B cell (primary cell): ENCODE results near the gene BEST1. TPM values are rescaled to one million over a fixed set of nuclear protein-coding genes. Genes with fewer than 3 reads are reported as not detected.

ENCODE experiments used
- ATAC-seq: fragments of 200-7000 bp; cut with Tn5 transposase; one replicate; pipeline ENCODE4 v1.10.0; 2021; ENCODE audit warnings: low read depth, mild to moderate bottlenecking, moderate number of reproducible peaks, moderate library complexity
- CTCF ChIA-PET: fragments of 350-600 bp; sonication (Branson Sonifier 250); formaldehyde crosslinking; loops from one replicate; lab custom pipeline; 2021; ENCODE audit warnings: antibody characterized with exemption, inconsistent platforms; lab: Charles Lee
- POLR2A ChIA-PET: fragments of 350-600 bp; sonication (Branson Sonifier 250); formaldehyde crosslinking; loops from one replicate; lab custom pipeline; 2021; ENCODE audit warnings: antibody characterized with exemption; lab: Charles Lee
- DNase-seq: peaks from one replicate; pipeline ENCODE4 v3.0.0; 2013
- H2AFZ ChIP-seq: 2 replicates; pipeline ENCODE4 v1.6.1; 2012; ENCODE audit warnings: mild to moderate bottlenecking, low read depth, low read length; ENCODE audit not compliant: insufficient read depth, poor library complexity, severe bottlenecking
- H3K27ac ChIP-seq, 2 donors: 1 replicate in 1 of 2; 2 replicates in 1 of 2; pipeline ENCODE4 v1.5.1; 2012 to 2013; ENCODE audit warnings: low read length in 2 of 2, mild to moderate bottlenecking in 2 of 2, moderate library complexity in 1 of 2
- H3K27me3 ChIP-seq, 4 experiments: fragments of 200-600 bp in 1 of 4; sonication (generic) in 1 of 4; replicated peaks in 1 of 4; 1 replicate in 2 of 4; 2 replicates in 2 of 4; pipeline versions ENCODE4 v1.6.1 to v1.7.0; 2013 to 2016; ENCODE audit warnings: low read length in 3 of 4, mild to moderate bottlenecking in 2 of 4, mixed read lengths in 1 of 4, moderate library complexity in 1 of 4; ENCODE audit not compliant: insufficient read depth in 4 of 4, control insufficient read depth in 3 of 4; ENCODE audit errors: control extremely low read depth in 1 of 4
- H3K36me3 ChIP-seq, 2 experiments: replicated peaks in 1 of 2; 1 replicate in 1 of 2; 2 replicates in 1 of 2; pipeline versions ENCODE4 v1.6.1 to v1.7.1; 2013; ENCODE audit warnings: low read length in 1 of 2; ENCODE audit not compliant: insufficient read depth in 2 of 2, control insufficient read depth in 1 of 2; ENCODE audit errors: control extremely low read depth in 1 of 2, extremely low read depth in 1 of 2
- H3K4me1 ChIP-seq, 2 donors: fragments of 200-600 bp in 1 of 2; sonication (generic) in 1 of 2; 1 replicate in 1 of 2; 2 replicates in 1 of 2; pipeline versions ENCODE4 v1.5.1 to v1.6.1; 2013 to 2017; ENCODE audit warnings: low read length in 2 of 2; ENCODE audit not compliant: control insufficient read depth in 2 of 2, insufficient read depth in 2 of 2
- H3K4me2 ChIP-seq: replicated peaks from 2 replicates; pipeline ENCODE3; 2012; ENCODE audit warnings: mild to moderate bottlenecking, low read depth, low read length; ENCODE audit not compliant: poor library complexity, severe bottlenecking
- H3K4me3 ChIP-seq, 5 experiments: fragments of 200-600 bp in 1 of 5; sonication (generic) in 1 of 5; 1 replicate in 3 of 5; 2 replicates in 2 of 5; pipeline versions ENCODE4 v1.5.1 to v1.7.0; 2011 to 2016; ENCODE audit warnings: low read length in 4 of 5, mild to moderate bottlenecking in 4 of 5, low read depth in 2 of 5, control low read depth in 1 of 5, moderate library complexity in 1 of 5; ENCODE audit not compliant: insufficient read depth in 1 of 5; ENCODE audit errors: control extremely low read depth in 1 of 5, extremely low read depth in 1 of 5
- H3K79me2 ChIP-seq: fragments of 200-600 bp; sonication (generic); one replicate; pipeline ENCODE4 v1.6.0; 2016; ENCODE audit warnings: low read length; ENCODE audit not compliant: control insufficient read depth, insufficient read depth
- H3K9ac ChIP-seq: fragments of 200-600 bp; sonication (generic); 2 replicates; pipeline ENCODE4 v1.6.1; 2017; ENCODE audit warnings: mild to moderate bottlenecking, low read length, moderate library complexity
- H3K9me3 ChIP-seq, 3 donors: one replicate each; pipeline versions ENCODE4 v1.6.1 to v1.7.1; 2013; ENCODE audit warnings: low read length in 2 of 3; ENCODE audit not compliant: control insufficient read depth in 2 of 3, insufficient read depth in 1 of 3; ENCODE audit errors: control extremely low read depth in 1 of 3
- H4K20me1 ChIP-seq: 2 replicates; pipeline ENCODE4 v1.6.0; 2012; ENCODE audit warnings: mild to moderate bottlenecking, low read length; ENCODE audit not compliant: insufficient read depth, control insufficient read depth, poor library complexity, severe bottlenecking
- H3K27ac Mint-ChIP-seq: one replicate; pipeline ENCODE4 v1.8.0; 2021; ENCODE audit warnings: mixed read lengths
- H3K27me3 Mint-ChIP-seq: one replicate; pipeline ENCODE4 v1.8.0; 2021; ENCODE audit warnings: mixed read lengths
- H3K4me1 Mint-ChIP-seq: one replicate; pipeline ENCODE4 v1.8.0; 2021; ENCODE audit warnings: mixed read lengths
- H3K4me3 Mint-ChIP-seq: one replicate; pipeline ENCODE4 v1.8.0; 2021; ENCODE audit warnings: mixed read lengths
- H3K9me3 Mint-ChIP-seq: one replicate; pipeline ENCODE4 v1.8.0; 2022; ENCODE audit warnings: mixed read lengths; ENCODE audit not compliant: insufficient read depth
- EZH2 ChIP-seq: IDR thresholded peaks from 2 replicates; pipeline ENCODE4 v1.6.1; 2012; ENCODE audit warnings: borderline replicate concordance, low read depth, mild to moderate bottlenecking, moderate library complexity, low read length; ENCODE audit not compliant: insufficient read depth, poor library complexity, severe bottlenecking
- WGBS: methylation state at CpG from one replicate; pipeline ENCODE4 v1.1.5; 2013; ENCODE audit warnings: missing lambda C conversion rate; ENCODE audit not compliant: insufficient coverage; 5-methylcytosine and 5-hydroxymethylcytosine counted together
- intact Hi-C: fragments of 100-400 bp; cut with micrococcal nuclease; formaldehyde crosslinking; loops from one replicate; pipeline ENCODE4 v1.10.0; 2022
- polyA plus RNA-seq: library from polyadenylated mRNA; depleted of rRNA; stranded (reverse); fragments of >200 nt; gene quantifications from 2 replicates; pipeline ENCODE4 v1.2.3, GENCODE V29; 2012
- total RNA-seq, 2 donors: library from RNA; stranded (reverse); fragments of 120-200 nt in 1 of 2; gene quantifications; 1 replicate in 1 of 2; 2 replicates in 1 of 2; pipeline versions ENCODE4 v1.2.3 to v1.2.4, GENCODE V29; 2013 to 2022
- TF ChIP-seq, protein P1 (sequence below): fragments of 200-600 bp; IDR thresholded peaks from one replicate; pipeline ENCODE4 v1.8.0; 2022; ENCODE audit warnings: antibody characterized with exemption, mild to moderate bottlenecking

Gene BEST1
- total and polyA plus RNA-seq, 2 donors (not counting 1 experiment from before 2014, with no cell fraction given), result 0.07 to 0.99 TPM

DNA sequence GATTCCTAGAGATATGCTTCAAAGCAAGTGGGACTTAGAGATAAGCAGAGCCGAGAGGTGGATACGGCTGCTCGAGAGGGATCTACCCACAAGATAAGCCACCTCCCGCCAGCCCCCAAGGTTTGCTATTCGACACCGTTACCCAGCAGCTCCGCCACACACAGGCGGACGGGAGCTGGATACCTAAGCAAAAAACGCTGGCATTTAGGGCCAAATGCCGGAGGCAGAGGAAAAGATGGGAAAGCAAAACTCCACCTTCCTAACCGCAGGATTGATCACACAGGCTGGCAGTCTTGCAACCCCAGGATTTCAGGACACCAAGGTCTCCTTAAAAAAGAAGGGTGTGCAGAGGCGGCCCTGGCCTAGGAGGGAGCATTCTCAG is 16.6 kb downstream of the BEST1 start:
- POLR2A ChIA-PET, result interaction anchor here (1.2 to 3.6 kb wide), 7 partner anchors 12 to 157 kb away, joined by 3 to 11 read pairs (median 9); partner anchors contain the start of gene INCENP
- Mint-ChIP-seq H3K4me1 (peaks cover 73% of the 10 kb centered on the region), H3K27ac (peak overlapping the region; percentile 99), H3K27me3 (no peaks in the 10 kb centered on the region), H3K9me3 (no peaks in the 10 kb centered on the region), H3K4me3 (peak overlapping the region; percentile 97)
- Histone ChIP-seq H3K27ac (peak overlapping the region; percentile 86 to 94), H3K9me3 (no peaks in the 10 kb centered on the region), H2AFZ (no peak overlapping the region), H3K79me2 (peaks cover 45% of the 10 kb centered on the region), H3K4me2 (peak overlapping the region; percentile 94), H3K4me1 (peaks cover 57 to 67% of the 10 kb centered on the region in 2 donors), H3K4me3 (peak overlapping the region; percentile 88 to 99 (median 96)), H4K20me1 (peaks cover 33% of the 10 kb centered on the region), H3K27me3 (no peaks in the 10 kb centered on the region), H3K36me3 (peaks cover 0 to 24% of the 10 kb centered on the region in 2 experiments), H3K9ac (peak overlapping the region; percentile 87)
- WGBS, result 2% methylated on average over 11 of the region's 13 CpGs
- CTCF ChIA-PET, result interaction anchor here (1.3 to 7.3 kb wide), 6 partner anchors 16 to 142 kb away, joined by 3 to 61 read pairs (median 24); no protein-coding TSS in a partner anchor
- intact Hi-C loops, result loop anchor here (1.0 to 5.0 kb wide), 6 partner anchors 74 to 1049 kb away; partner anchors contain the start of genes POLR2G and SYT7
- peak; percentile 58 for DNase-seq
- TF ChIP-seq, protein P1, sequence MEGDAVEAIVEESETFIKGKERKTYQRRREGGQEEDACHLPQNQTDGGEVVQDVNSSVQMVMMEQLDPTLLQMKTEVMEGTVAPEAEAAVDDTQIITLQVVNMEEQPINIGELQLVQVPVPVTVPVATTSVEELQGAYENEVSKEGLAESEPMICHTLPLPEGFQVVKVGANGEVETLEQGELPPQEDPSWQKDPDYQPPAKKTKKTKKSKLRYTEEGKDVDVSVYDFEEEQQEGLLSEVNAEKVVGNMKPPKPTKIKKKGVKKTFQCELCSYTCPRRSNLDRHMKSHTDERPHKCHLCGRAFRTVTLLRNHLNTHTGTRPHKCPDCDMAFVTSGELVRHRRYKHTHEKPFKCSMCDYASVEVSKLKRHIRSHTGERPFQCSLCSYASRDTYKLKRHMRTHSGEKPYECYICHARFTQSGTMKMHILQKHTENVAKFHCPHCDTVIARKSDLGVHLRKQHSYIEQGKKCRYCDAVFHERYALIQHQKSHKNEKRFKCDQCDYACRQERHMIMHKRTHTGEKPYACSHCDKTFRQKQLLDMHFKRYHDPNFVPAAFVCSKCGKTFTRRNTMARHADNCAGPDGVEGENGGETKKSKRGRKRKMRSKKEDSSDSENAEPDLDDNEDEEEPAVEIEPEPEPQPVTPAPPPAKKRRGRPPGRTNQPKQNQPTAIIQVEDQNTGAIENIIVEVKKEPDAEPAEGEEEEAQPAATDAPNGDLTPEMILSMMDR, result no peak
- TF ChIP-seq EZH2, result no peak
- no peak for ATAC-seq
